Uterus (tissue), 4 donors: ENCODE results near the gene LPGAT1. TPM values are rescaled to one million over a fixed set of nuclear protein-coding genes. Genes with fewer than 3 reads are reported as not detected.

Experiments
- DNase-seq, 2 donors: peaks; one replicate each; pipeline ENCODE4 v3.0.0-alpha.2; 2019 to 2020
- H3K27ac ChIP-seq, 2 donors: fragments of 200-600 bp; sonication (generic); 1 replicate in 1 of 2; 2 replicates in 1 of 2; pipeline ENCODE4 v1.5.1; 2016 to 2018
- H3K27me3 ChIP-seq, 2 donors: fragments of 200-600 bp; sonication (generic); one replicate each; pipeline ENCODE4 v1.5.1; 2018 to 2019; ENCODE audit warnings: control low read depth in 1 of 2
- H3K36me3 ChIP-seq, 2 donors: fragments of 200-600 bp; sonication (generic); one replicate each; pipeline ENCODE4 v1.5.1; 2019; ENCODE audit warnings: control low read depth in 1 of 2
- H3K4me1 ChIP-seq, 2 donors: fragments of 200-600 bp; sonication (generic); one replicate each; pipeline ENCODE4 v1.5.1; 2018 to 2019; ENCODE audit warnings: control low read depth in 1 of 2
- H3K4me3 ChIP-seq, 2 donors: fragments of 200-600 bp; sonication (generic); 1 replicate in 1 of 2; 2 replicates in 1 of 2; pipeline ENCODE4 v1.5.1; 2018 to 2019; ENCODE audit warnings: mild to moderate bottlenecking in 1 of 2
- H3K9me3 ChIP-seq, 2 donors: fragments of 200-600 bp; sonication (generic); one replicate each; pipeline ENCODE4 v1.5.1; 2019; ENCODE audit warnings: control low read depth in 1 of 2
- POLR2A ChIP-seq, 2 donors: fragments of 450-650 bp; IDR thresholded peaks; one replicate each; pipeline ENCODE4 v1.6.1; 2016; ENCODE audit warnings: antibody characterized with exemption in 2 of 2, mild to moderate bottlenecking in 1 of 2, moderate library complexity in 1 of 2
- intact Hi-C: fragments of 100-400 bp; cut with DNase I; formaldehyde crosslinking; loops from one replicate; pipeline ENCODE4 v1.15.1; 2023; ENCODE audit warnings: low total_unique reads
- total RNA-seq, 4 donors: library from RNA; depleted of rRNA in 3 of 4; stranded (reverse); fragments of >200 nt in 3 of 4; gene quantifications; one replicate each; pipeline versions ENCODE4 v1.1.0 to v1.2.4, GENCODE V29; 2014 to 2023
- TF ChIP-seq, protein P1 (sequence below), 4 experiments: fragments of 200-600 bp in 2 of 4; fragments of 450-650 bp in 2 of 4; sonication (generic) in 2 of 4; IDR thresholded peaks; one replicate each; pipeline ENCODE4 v1.5.1; 2016 to 2019; ENCODE audit warnings: antibody characterized with exemption in 4 of 4, mild to moderate bottlenecking in 2 of 4, moderate library complexity in 1 of 4
- donor health status: DM: yes; HTN: yes; CAD: no.

LPGAT1 gene
- total RNA-seq, 4 donors from 2014 or later = 12.9 to 50.3 (median 36.6) TPM

DNA sequence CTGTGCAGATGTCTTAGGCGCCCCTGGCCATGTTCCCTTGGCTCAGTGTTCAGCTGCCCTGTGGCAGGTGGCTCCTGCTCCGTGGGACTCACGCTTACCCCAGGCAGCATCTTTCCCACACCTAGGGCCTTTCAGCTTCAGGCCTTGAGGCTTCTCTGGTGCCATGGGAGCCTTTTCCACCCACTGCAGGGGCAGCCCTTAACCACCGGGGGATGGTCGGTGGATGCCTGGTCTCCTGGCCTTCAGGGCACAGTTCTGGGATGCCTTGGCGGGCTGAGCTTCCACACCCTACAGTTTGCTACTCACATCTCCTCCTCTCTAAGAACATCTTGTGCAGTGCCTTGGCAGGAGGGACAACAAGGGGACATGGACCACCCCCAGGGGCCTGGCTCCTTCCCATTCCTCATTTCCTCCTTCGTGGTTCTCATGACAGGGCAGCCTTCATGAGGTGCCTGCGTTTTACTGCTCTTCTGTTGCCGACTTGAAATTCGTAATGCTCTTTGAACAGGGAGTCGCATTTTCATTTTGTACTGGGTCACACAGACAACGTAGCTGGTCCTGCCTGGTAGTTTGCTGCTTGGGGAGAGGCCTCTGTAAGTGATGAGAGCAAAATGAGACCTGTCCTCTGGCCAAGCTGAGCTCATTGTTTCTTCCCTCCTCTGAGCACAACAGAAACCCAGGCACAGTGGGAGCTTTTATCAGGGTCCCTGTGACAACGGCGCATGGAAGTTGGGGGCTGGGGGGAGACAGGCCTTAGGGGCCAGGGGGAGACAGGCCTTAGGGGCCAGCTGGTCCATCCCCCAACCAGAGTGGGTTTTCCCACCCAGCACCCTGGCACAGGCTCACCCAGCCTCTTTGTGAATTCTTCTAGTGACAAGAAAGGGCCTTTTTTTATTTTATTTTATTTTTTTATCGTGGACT is 93.2 kb downstream of the LPGAT1 start:
- Histone ChIP-seq H3K4me3 (no peak overlapping the region), H3K9me3 (no peaks in the 10 kb centered on the region), H3K27ac (no peak overlapping the region), H3K36me3 (no peaks in the 10 kb centered on the region), H3K27me3 (no peaks in the 10 kb centered on the region), H3K4me1 (no peaks in the 10 kb centered on the region)
- no peak for DNase-seq
- intact Hi-C loops = no loop called here
- TF ChIP-seq POLR2A (IDR thresholded peaks at IDR 0.05) = no peak
- TF ChIP-seq, protein P1, sequence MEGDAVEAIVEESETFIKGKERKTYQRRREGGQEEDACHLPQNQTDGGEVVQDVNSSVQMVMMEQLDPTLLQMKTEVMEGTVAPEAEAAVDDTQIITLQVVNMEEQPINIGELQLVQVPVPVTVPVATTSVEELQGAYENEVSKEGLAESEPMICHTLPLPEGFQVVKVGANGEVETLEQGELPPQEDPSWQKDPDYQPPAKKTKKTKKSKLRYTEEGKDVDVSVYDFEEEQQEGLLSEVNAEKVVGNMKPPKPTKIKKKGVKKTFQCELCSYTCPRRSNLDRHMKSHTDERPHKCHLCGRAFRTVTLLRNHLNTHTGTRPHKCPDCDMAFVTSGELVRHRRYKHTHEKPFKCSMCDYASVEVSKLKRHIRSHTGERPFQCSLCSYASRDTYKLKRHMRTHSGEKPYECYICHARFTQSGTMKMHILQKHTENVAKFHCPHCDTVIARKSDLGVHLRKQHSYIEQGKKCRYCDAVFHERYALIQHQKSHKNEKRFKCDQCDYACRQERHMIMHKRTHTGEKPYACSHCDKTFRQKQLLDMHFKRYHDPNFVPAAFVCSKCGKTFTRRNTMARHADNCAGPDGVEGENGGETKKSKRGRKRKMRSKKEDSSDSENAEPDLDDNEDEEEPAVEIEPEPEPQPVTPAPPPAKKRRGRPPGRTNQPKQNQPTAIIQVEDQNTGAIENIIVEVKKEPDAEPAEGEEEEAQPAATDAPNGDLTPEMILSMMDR (IDR thresholded peaks at IDR 0.05) = no peak

DNA sequence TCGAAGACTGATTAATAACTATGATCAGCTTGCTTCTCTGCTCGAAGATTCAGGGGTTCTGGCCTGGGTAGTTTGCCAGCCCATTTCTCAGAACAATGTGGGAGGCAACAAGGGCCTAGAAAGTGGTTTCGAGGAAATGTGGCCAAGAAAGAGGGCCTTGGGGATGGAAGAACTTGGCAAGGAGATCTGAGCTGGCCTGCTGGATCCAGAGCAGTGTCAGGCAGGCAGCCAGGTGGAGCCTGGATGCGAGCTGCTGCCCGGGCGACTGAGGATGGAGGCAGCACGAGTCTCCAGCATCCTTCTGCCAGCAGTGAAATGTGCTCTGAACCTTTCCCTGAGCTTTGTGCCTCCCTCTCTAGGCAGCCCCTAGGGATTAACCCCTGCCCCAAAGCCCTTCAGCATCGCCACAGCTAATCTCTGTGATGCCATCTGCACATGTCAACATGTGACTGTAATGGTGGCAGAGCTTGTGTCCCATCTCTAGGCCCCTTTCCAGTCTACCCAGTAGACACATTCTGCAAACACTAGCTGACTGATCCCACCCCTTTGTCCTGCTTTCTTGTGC is 94.1 kb downstream of the LPGAT1 start:
- Histone ChIP-seq H3K27ac (no peak overlapping the region), H3K27me3 (no peaks in the 10 kb centered on the region)
- intact Hi-C loops = no loop called here

DNA sequence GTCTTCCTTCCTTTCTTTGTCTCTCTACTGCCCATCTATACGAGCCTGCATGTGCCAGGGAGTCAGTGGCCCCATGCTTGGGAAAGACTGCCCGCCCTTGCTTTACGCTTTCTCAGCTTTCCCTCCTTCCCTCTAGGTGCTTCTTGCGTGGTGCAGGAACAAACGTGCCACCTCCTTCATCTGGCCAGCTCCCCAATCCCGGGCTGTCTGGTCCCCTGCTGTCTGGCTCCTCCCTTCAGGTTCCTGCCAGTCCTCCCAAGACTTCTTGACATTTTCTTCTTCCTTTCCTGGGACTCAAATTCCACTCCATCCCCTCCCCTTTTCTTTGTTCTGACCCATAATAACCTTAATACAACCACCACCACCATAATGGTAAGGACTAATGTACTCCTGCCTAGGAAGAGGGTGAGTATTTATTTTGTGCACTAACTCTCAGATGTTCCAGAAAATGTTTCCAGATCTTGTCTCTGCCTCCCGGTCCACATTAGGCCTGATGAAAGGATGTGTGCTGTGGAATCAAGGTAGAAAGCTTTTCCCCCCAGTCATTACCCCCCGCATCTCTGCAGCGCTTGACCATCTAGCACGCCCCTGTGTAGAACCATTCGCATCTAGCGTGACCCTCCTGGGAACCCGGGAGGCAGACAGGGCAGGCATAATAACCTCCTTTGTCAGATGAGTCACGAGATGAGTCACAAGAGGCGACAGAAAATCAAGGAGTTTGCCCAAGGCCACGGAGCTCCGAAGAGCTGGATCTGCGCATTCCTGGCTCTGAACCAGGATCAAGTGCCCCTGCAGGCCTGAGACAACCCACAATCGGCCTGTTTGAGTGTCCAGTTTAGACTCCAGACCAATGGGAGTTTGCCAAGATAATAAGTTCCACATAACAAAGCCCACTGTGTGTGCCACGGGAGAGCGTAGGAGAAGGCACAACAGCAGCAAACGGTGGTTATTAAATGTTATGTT is 95.1 kb downstream of the LPGAT1 start:
- Histone ChIP-seq H3K9me3 (no peaks in the 10 kb centered on the region), H3K36me3 (no peaks in the 10 kb centered on the region), H3K4me3 (no peak overlapping the region), H3K27ac (no peak overlapping the region), H3K4me1 (no peaks in the 10 kb centered on the region), H3K27me3 (no peaks in the 10 kb centered on the region)
- intact Hi-C loops = no loop called here
- no peak for DNase-seq
- TF ChIP-seq, protein P1 (IDR thresholded peaks at IDR 0.05) = no peak
- no peak for TF ChIP-seq POLR2A (IDR thresholded peaks at IDR 0.05)

More for the DNA sequence above, 94.1 kb downstream of the LPGAT1 start:
- DNase-seq = no peak
- TF ChIP-seq, protein P1 (IDR thresholded peaks at IDR 0.05) = no peak
- TF ChIP-seq POLR2A (IDR thresholded peaks at IDR 0.05) = no peak
- Histone ChIP-seq H3K4me3 (no peak overlapping the region), H3K4me1 (no peaks in the 10 kb centered on the region), H3K36me3 (no peaks in the 10 kb centered on the region), H3K9me3 (no peaks in the 10 kb centered on the region)

DNA sequence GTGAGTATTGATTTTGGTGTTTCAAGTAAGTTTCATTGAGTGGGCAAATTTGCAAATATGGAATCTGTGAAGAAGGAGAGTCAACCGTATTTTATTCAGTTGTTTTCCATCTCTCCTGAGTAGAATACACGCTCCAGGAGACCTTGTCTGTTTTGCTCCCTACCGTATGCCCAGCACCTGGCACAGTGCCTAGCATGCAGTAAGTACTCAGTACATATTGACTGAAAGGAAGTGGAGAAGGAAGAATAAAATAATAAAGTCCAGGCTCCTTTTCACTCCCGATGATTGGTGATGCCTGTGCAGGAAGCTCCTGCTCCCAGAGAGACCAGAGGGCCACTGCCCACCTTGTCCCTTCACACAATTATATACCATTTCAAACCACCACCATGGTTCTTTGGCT is 95.8 kb downstream of the LPGAT1 start:
- Histone ChIP-seq H3K27ac (no peak overlapping the region), H3K4me1 (no peaks in the 10 kb centered on the region), H3K36me3 (no peaks in the 10 kb centered on the region), H3K9me3 (no peaks in the 10 kb centered on the region), H3K4me3 (no peak overlapping the region), H3K27me3 (no peaks in the 10 kb centered on the region)
- intact Hi-C loops = no loop called here
- TF ChIP-seq POLR2A (IDR thresholded peaks at IDR 0.05) = no peak
- TF ChIP-seq, protein P1 (IDR thresholded peaks at IDR 0.05) = no peak
- no peak for DNase-seq
